ENCODE measurements around the gene RFPL1. TPM values are rescaled to one million over a fixed set of nuclear protein-coding genes. Genes with fewer than 3 reads are reported as not detected.
"Not testable (repeated sequence)": the region's sequence is repeated elsewhere in the genome, so short reads cannot be mapped to it uniquely, and the experiment has no call there.

RFPL1 gene
- polyA plus RNA-seq, 1 donor from 2014 or later: not detected

DNA sequence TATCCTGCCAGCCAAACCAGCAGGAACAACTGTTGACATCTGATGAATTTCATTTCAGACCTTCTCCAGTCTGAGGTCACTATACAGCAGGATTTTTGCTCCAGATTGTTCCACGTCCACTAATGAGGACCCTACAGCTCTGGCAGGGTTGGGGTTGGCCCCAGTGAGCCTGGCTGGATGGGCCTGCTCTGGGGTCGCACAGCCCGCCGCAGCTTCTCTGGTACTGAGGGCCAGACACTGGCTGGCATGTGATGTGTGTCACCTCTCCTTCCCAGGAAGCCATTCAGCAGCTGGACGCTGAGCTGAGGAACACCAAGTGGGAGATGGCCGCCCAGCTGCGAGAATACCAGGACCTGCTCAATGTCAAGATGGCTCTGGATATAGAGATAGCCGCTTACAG lies 47.1 kb downstream of the RFPL1 start:
- TF ChIP-seq RAD21 (conservative IDR thresholded peaks at IDR 0.05) (no peak), MXI1 (conservative IDR thresholded peaks at IDR 0.05; ENCODE audit: poor library complexity, severe bottlenecking) (no peak), POLR2AphosphoS5 (IDR thresholded peaks at IDR 0.05) (no peak), TAF1 (IDR thresholded peaks at IDR 0.05; ENCODE audit: low read depth) (no peak)
- TF ChIP-seq, protein P1, sequence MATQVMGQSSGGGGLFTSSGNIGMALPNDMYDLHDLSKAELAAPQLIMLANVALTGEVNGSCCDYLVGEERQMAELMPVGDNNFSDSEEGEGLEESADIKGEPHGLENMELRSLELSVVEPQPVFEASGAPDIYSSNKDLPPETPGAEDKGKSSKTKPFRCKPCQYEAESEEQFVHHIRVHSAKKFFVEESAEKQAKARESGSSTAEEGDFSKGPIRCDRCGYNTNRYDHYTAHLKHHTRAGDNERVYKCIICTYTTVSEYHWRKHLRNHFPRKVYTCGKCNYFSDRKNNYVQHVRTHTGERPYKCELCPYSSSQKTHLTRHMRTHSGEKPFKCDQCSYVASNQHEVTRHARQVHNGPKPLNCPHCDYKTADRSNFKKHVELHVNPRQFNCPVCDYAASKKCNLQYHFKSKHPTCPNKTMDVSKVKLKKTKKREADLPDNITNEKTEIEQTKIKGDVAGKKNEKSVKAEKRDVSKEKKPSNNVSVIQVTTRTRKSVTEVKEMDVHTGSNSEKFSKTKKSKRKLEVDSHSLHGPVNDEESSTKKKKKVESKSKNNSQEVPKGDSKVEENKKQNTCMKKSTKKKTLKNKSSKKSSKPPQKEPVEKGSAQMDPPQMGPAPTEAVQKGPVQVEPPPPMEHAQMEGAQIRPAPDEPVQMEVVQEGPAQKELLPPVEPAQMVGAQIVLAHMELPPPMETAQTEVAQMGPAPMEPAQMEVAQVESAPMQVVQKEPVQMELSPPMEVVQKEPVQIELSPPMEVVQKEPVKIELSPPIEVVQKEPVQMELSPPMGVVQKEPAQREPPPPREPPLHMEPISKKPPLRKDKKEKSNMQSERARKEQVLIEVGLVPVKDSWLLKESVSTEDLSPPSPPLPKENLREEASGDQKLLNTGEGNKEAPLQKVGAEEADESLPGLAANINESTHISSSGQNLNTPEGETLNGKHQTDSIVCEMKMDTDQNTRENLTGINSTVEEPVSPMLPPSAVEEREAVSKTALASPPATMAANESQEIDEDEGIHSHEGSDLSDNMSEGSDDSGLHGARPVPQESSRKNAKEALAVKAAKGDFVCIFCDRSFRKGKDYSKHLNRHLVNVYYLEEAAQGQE (IDR thresholded peaks at IDR 0.05; ENCODE audit: borderline replicate concordance): no peak
- TF ChIP-seq, protein P2, sequence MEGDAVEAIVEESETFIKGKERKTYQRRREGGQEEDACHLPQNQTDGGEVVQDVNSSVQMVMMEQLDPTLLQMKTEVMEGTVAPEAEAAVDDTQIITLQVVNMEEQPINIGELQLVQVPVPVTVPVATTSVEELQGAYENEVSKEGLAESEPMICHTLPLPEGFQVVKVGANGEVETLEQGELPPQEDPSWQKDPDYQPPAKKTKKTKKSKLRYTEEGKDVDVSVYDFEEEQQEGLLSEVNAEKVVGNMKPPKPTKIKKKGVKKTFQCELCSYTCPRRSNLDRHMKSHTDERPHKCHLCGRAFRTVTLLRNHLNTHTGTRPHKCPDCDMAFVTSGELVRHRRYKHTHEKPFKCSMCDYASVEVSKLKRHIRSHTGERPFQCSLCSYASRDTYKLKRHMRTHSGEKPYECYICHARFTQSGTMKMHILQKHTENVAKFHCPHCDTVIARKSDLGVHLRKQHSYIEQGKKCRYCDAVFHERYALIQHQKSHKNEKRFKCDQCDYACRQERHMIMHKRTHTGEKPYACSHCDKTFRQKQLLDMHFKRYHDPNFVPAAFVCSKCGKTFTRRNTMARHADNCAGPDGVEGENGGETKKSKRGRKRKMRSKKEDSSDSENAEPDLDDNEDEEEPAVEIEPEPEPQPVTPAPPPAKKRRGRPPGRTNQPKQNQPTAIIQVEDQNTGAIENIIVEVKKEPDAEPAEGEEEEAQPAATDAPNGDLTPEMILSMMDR (IDR thresholded peaks at IDR 0.05; ENCODE audit: poor library complexity, severe bottlenecking): no peak
- H3K4me3 ChIP-seq (ENCODE audit: low read length): no peak overlapping the region
- no peaks in the 10 kb centered on the region for H3K79me2 ChIP-seq (replicated peaks; ENCODE audit: insufficient read depth, low read length)
- H3K27ac ChIP-seq (ENCODE audit: low read length): no peak overlapping the region
- H3K4me2 ChIP-seq (ENCODE audit: low read length): no peak overlapping the region
- no peaks in the 10 kb centered on the region for H3K9me2 ChIP-seq (ENCODE audit: insufficient read depth, low read length)
- H3F3A ChIP-seq (ENCODE audit: insufficient read depth, low read length, poor library complexity, severe bottlenecking): no peaks in the 10 kb centered on the region
- H3K36me3 ChIP-seq (ENCODE audit: insufficient read depth, low read length): no peaks in the 10 kb centered on the region
- no peaks in the 10 kb centered on the region for H4K20me1 ChIP-seq (ENCODE audit: insufficient read depth)
- H3K9me3 ChIP-seq (ENCODE audit: low read length): no peaks in the 10 kb centered on the region
- peaks cover 20% of the 10 kb centered on the region for H3K27me3 ChIP-seq (ENCODE audit: insufficient read depth, low read depth, low read length)
- H2AFZ ChIP-seq (ENCODE audit: low read depth, low read length): no peak overlapping the region
- no peak overlapping the region for H3K9ac ChIP-seq (ENCODE audit: low read length)

DNA sequence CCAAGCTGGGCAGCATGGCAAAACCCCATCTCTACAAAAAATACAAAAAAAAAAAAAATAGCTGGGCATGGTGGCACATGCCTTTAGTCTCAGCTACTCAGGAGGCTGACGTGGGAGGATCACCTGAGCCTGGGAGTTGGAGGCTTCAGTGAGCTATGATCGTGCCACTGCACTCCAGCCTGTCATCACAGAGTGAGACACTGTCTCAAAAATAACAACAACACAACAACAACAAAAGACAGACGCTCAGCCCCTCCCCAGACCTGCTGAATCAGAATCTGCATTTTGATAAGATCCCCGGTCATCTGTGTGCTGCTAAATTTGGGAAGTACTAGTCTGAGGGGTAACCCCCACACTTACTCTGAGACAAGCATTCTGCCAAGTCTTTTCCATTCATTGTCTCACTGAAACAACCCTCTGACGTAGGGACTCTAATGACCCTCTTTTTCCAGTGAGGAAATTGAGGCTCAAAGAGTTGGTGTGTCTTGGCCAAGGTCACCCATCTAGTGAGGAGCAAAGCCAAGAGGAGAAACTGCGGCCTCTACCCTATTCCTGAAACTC lies 49.1 kb downstream of the RFPL1 start:
- Histone ChIP-seq H3K9me2 (ENCODE audit: insufficient read depth, low read length) (no peaks in the 10 kb centered on the region), H3K9ac (ENCODE audit: low read length) (no peak overlapping the region), H3K9me3 (ENCODE audit: low read length) (no peaks in the 10 kb centered on the region), H2AFZ (ENCODE audit: low read depth, low read length) (no peak overlapping the region), H3F3A (ENCODE audit: insufficient read depth, low read length, poor library complexity, severe bottlenecking) (no peaks in the 10 kb centered on the region), H3K36me3 (ENCODE audit: insufficient read depth, low read length) (no peaks in the 10 kb centered on the region), H4K20me1 (ENCODE audit: insufficient read depth) (no peaks in the 10 kb centered on the region), H3K4me3 (ENCODE audit: low read length) (no peak overlapping the region), H3K27ac (ENCODE audit: low read length) (no peak overlapping the region), H3K4me2 (ENCODE audit: low read length) (no peak overlapping the region), H3K27me3 (ENCODE audit: insufficient read depth, low read depth, low read length) (no peaks in the 10 kb centered on the region), H3K79me2 (replicated peaks; ENCODE audit: insufficient read depth, low read length) (no peaks in the 10 kb centered on the region)
- TF ChIP-seq SMC3 (conservative IDR thresholded peaks at IDR 0.05; ENCODE audit: poor library complexity): no peak

DNA sequence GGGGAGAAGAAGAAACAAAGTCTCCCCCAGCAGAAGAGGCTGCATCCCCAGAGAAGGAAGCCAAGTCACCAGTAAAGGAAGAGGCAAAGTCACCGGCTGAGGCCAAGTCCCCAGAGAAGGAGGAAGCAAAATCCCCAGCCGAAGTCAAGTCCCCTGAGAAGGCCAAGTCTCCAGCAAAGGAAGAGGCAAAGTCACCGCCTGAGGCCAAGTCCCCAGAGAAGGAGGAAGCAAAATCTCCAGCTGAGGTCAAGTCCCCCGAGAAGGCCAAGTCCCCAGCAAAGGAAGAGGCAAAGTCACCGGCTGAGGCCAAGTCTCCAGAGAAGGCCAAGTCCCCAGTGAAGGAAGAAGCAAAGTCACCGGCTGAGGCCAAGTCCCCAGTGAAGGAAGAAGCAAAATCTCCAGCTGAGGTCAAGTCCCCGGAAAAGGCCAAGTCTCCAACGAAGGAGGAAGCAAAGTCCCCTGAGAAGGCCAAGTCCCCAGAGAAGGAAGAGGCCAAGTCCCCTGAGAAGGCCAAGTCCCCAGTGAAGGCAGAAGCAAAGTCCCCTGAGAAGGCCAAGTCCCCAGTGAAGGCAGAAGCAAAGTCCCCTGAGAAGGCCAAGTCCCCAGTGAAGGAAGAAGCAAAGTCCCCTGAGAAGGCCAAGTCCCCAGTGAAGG lies 50.9 kb downstream of the RFPL1 start:
- not testable (repeated sequence) for H3K27me3 ChIP-seq (ENCODE audit: insufficient read depth, low read depth, low read length); H3K9ac ChIP-seq (ENCODE audit: low read length); H3K27ac ChIP-seq (ENCODE audit: low read length); H3K4me2 ChIP-seq (ENCODE audit: low read length); H4K20me1 ChIP-seq (ENCODE audit: insufficient read depth); H3K79me2 ChIP-seq (replicated peaks; ENCODE audit: insufficient read depth, low read length); H3K9me3 ChIP-seq (ENCODE audit: low read length); H3K4me3 ChIP-seq (ENCODE audit: low read length); H3K9me2 ChIP-seq (ENCODE audit: insufficient read depth, low read length); H3K36me3 ChIP-seq (ENCODE audit: insufficient read depth, low read length); H2AFZ ChIP-seq (ENCODE audit: low read depth, low read length); H3F3A ChIP-seq (ENCODE audit: insufficient read depth, low read length, poor library complexity, severe bottlenecking)
